GM21390 (cell line): ENCODE measurements around the gene GRK3.
"Not testable (repeated sequence)": the region's sequence is repeated elsewhere in the genome, so short reads cannot be mapped to it uniquely, and the experiment has no call there.

ENCODE experiments used
- ATAC-seq: cut with Tn5 transposase; IDR thresholded peaks from one replicate; pipeline ENCODE4 v1.9.1; 2021; ENCODE audit not compliant: unreplicated experiment

GRK3 gene

DNA sequence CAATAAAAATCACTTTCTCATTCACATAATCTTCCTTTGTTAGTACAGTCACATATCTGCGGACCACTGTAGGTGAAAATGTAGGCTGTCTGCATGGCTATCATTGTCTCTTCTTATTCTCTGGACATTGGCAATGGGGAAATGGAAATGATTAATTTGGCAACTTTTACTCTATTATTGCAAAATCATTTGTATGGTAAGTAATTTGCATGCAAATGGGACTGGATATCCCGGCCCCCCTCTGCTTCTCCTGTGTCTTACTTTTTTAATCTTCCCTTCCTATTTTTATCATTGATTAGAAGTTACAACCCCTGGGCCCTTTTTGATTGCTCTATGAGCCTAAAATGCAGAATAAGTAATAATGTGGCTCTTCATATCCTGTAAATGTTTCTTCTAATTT lies 6.0 kb downstream of the GRK3 start:
- ATAC-seq, result no peak

DNA sequence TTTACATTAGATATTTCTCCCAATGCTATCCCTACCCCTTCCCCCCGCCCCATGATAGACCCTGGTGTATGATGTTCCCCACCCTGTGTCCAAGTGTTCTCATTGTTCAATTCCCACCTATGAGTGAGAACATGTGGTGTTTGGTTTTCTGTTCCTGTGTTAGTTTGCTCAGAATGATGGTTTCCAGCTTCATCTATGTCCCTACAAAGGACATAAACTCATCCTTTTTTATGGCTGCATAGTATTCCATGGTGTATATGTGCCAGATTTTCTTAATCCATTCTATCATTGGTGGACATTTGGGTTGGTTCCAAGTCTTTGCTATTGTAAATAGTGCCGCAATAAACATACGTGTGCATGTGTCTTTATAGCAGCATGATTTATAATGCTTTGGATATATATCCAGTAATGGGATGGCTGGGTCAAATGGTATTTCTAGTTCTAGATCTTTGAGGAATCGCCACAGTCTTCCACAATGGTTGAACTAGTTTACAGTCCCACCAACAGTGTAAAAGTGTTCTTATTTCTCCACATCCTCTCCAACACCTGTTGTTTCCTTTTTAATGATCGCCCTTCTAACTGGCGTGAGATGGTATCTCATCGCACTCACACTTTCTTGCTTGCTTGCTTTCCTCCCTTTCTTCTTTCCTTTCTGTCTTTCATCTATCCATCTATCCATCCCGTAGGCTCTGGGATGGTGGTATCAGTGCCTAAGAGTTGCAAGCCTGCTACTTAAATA lies 7.7 kb downstream of the GRK3 start:
- not testable (repeated sequence) for ATAC-seq

DNA sequence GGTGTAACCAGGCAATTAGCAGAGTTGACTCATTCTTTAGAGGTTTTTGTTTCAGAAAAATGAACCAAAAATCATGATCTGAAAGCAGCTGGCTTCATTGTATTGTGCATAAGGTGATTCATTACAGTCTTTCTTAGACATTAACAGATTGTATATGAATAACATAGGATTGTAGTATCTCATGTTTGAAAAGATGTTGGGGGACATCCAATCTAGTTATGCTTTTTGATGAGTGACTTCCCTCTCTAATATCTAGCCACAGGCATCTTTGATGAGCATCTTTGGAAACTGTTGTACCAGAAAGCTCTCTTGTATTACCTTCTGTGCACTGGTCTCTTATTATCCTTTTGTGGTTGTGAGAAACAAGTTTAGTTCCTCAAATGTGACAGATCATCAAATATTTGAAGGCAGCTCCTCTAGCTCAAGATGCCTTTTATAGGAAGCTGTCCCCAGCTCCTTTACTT lies 8.3 kb downstream of the GRK3 start:
- ATAC-seq, result peak; percentile 61

DNA sequence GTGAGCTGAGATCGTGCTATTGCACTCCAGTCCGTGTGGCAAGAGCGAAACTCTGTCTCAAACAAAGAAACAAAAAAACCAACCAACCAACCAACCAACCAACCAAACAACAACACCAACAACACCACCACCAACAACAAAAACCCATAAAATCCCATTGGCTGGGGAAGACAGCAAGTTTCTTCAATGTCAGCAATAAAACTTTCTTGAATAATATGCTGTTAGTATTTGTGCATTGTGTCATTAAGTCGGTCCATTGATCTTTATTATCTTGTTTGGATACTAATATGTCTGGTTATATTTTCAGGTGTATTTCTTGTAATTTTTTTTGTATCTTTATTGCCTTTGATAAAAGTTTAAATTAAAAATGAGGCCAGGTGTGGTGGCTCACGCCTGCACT lies 9.4 kb downstream of the GRK3 start:
- ATAC-seq, result no peak

DNA sequence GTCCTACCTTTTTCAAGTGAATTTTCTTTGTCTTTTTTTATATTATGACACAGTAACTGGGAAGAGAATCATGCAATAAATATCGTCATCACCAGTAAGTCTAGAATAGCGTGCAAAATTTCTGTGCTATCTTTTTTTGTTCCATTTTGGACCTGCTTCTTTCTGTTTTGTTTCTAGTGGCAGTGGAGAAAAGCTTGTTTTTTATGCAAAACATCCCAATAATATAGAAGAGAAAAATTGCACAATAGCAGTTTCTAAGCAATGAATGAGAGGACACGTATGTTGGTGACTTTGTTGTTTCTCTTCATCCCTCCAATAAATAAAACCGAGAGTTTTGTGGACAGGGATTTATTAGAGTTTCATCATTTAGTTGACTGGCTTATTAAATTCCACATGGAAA lies 10.3 kb downstream of the GRK3 start:
- no peak for ATAC-seq

DNA sequence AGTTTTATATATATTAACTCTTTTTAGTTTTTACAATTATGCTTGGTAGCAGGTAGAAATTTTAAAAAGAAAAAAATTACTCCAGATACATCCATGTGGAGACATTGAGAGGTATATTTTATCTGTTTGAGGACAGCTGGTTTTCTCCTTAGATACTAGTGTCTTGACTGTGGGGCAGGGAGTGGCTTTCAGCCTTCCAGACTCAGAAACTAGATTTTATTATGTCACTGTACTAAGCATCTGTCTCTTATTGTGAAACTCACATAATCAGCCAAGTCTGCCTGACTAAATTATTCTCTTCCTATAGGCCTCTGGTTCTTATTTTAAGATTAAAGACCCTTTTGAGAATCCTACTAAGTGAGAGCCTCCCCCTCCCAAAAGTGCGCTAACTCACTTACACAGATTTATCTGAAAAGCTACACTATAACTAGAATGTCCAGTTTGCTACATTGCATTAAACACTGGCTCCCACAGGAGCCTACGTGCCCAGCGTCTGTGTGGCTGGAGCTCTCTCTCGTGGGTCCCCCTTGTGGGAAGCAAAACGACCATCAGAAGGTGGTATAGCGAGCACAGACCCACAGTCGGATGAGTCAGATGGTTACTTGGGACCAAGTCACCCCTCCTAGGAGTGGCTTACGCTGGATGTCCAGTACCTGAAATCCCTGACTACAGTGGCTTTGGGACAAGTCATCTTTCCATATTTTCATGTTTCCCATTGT lies 11.4 kb downstream of the GRK3 start:
- ATAC-seq, result not testable (repeated sequence)

DNA sequence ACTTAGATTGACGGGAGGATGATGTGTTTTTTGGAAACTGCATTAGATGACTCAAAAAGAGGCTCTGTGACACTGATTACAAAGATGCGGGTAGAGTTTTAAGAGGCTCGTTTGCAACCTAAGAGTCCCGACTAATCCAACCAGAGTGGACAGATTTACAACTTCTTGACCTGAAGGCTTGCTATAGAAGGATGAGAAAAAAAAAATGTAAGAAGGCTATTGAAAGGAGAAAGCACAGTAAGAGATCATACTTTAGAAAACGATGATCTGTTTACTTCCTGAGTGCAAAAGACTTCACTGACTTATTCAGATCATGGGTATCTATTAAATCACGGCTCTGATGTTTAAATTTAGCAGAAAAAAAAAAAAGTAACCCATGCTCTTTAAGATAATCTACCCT lies 17.0 kb downstream of the GRK3 start:
- not testable (repeated sequence) for ATAC-seq

- ATAC-seq, result no peak
Measured at GRCh38 chr22:25582946-25583345, 18.5 kb downstream of the GRK3 start.

DNA sequence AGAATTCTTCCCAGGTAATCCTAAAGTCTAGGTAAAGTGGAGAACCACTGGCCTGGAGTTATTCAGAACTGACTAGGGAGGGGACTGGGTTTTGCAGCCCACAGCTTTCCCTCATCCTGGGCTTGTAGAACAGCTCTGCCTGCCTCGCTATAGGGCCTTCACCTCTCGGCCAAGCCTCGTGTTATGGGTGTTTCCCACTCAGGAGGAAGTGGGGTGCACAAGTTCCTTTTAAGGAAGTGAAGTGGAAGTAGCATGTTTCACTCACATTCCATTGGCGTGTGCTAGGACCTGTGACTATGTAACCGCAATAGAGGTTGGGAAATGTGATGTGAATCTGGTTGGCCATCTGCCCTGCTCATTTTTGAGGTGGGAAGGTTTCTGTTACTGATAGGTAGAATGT lies 20.5 kb downstream of the GRK3 start:
- not testable (repeated sequence) for ATAC-seq

GRCh38 chr22:25589664-25590063 lies 25.2 kb downstream of the GRK3 start:
- ATAC-seq, result not testable (repeated sequence)

DNA sequence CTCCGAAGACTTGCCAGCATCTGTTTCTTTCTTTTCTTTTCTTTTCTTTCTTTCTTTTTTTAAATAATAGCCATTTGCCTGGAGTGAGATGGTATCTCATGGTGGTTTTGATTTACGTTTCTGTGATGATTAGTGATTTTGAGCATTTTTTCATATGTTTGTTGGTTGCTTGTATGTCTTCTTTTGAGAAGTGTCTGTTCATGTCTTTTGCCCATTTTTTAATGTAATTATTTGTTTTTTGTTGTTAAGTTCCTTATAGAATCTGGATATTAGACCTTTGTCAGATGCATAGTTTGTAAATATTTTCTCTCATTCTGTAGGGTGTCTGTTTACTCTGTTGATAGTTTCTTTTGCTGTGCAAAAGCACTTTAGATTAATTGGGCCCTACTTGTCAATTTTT lies 28.8 kb downstream of the GRK3 start:
- ATAC-seq, result not testable (repeated sequence)

DNA sequence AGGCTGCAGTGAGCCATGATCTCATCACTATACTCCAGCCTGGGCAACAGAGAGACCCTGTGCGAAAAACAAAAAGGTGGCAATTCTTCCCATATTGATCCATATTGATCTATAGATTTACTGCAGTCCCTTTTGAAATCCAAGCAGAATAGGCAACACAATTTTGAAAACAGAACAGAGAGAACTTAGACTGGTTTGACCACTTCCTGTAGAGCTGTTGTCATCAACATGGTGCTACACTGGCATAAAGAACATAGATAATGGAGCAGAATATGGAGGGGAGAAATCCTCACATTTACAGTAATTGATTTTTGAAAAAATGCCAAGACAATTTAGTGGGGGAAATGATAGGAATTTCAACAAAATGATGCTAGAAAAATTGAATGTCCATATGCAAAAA lies 34.1 kb downstream of the GRK3 start:
- no peak for ATAC-seq

DNA sequence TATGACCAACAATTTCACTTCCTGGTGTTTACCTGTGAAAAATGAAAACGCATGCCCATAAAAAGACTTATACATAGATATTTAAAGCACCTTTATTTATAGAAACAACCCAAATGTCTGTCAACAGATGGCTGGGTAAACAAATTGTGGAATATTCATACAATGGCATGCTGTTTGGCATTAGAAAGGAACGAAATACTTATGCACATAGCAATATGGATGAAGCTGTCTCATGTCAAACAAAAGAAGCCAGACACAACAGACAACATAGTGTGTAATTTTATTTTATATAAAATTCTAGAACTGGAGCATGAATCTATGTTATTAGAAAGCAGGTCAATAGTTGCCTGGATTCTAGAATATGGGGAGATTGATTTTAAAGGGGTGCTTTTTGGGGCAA lies 38.0 kb downstream of the GRK3 start:
- ATAC-seq, result no peak

GRCh38 chr22:25602916-25603315 lies 38.4 kb downstream of the GRK3 start:
- no peak for ATAC-seq

- ATAC-seq, result not testable (repeated sequence)
Measured at GRCh38 chr22:25605146-25605545, 40.7 kb downstream of the GRK3 start.

DNA sequence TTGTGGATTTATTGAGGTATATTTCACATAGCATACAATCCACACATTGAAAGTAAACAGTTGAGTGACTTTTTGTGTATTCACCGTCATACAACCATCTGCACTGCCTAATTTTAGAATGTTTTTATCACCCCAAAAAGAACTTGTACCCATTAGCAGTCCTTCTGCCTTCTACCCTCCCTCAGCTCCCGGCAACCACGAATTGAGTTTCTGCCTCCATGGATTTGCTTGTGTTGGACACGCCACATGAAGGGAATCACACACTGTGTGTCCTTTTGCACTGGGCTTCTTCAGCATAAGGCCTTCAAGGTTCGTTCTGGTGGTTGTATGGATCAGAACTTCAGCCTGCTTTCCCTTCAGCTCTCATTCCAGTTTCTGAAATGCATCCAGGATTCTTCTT lies 41.1 kb downstream of the GRK3 start:
- ATAC-seq, result not testable (repeated sequence)

- ATAC-seq, result not testable (repeated sequence)
Measured at GRCh38 chr22:25611284-25611683, 46.8 kb downstream of the GRK3 start.

- ATAC-seq, result not testable (repeated sequence)
Measured at GRCh38 chr22:25613131-25613530, 48.7 kb downstream of the GRK3 start.

GRCh38 chr22:25613558-25613957 lies 49.1 kb downstream of the GRK3 start:
- not testable (repeated sequence) for ATAC-seq

GRCh38 chr22:25614791-25615190 lies 50.3 kb downstream of the GRK3 start:
- not testable (repeated sequence) for ATAC-seq

GRCh38 chr22:25621986-25622385 lies 57.5 kb downstream of the GRK3 start:
- ATAC-seq, result no peak

- ATAC-seq, result peak; percentile 80
Measured at GRCh38 chr22:25623310-25623734, 58.8 kb downstream of the GRK3 start.
